Activated T-cell treated with anti-CD3 and anti-CD28 coated beads, Interleukin-2, amount 50 U/mL, for 72 hours (primary cell): ENCODE measurements around the gene OTOR. TPM values are rescaled to one million over a fixed set of nuclear protein-coding genes. Genes with fewer than 3 reads are reported as not detected.
A peak's percentile ranks its signal among the peaks of the same experiment; 100 is the strongest.

Experiments used
- ATAC-seq, 2 donors: fragments of 150-1000 bp; cut with Tn5 transposase; replicated peaks in 1 of 2; 2 replicates each; pipeline ENCODE4 v1.10.0; 2021; ENCODE audit warnings: moderate library complexity in 2 of 2, mild to moderate bottlenecking in 1 of 2
- DNase-seq, 2 donors: peaks; one replicate each; pipeline ENCODE4 v3.0.0; 2021 to 2022; ENCODE audit warnings: mixed read lengths in 1 of 2
- H3K27ac Mint-ChIP-seq: one replicate; pipeline ENCODE4 v1.8.0; 2022; ENCODE audit warnings: mild to moderate bottlenecking, moderate library complexity, mixed read lengths
- H3K27me3 Mint-ChIP-seq: one replicate; pipeline ENCODE4 v1.8.0; 2022; ENCODE audit warnings: low read depth, mixed read lengths
- H3K36me3 Mint-ChIP-seq, 2 donors: one replicate each; pipeline ENCODE4 v1.8.0; 2022; ENCODE audit warnings: mixed read lengths in 2 of 2, mild to moderate bottlenecking in 1 of 2; ENCODE audit not compliant: insufficient read depth in 2 of 2
- H3K4me1 Mint-ChIP-seq: one replicate; pipeline ENCODE4 v1.8.0; 2022; ENCODE audit warnings: low read depth, mixed read lengths
- H3K4me3 Mint-ChIP-seq, 2 donors: one replicate each; pipeline ENCODE4 v1.8.0; 2022; ENCODE audit warnings: mild to moderate bottlenecking in 2 of 2, mixed read lengths in 2 of 2, moderate library complexity in 2 of 2
- H3K9me3 Mint-ChIP-seq, 2 donors: one replicate each; pipeline ENCODE4 v1.8.0; 2022; ENCODE audit warnings: mixed read lengths in 2 of 2
- total RNA-seq, 2 donors: library from RNA; stranded (reverse); gene quantifications; one replicate each; pipeline ENCODE4 v1.2.3, GENCODE V29; 2022

OTOR gene, protein sequence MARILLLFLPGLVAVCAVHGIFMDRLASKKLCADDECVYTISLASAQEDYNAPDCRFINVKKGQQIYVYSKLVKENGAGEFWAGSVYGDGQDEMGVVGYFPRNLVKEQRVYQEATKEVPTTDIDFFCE
- not detected for total RNA-seq

DNA sequence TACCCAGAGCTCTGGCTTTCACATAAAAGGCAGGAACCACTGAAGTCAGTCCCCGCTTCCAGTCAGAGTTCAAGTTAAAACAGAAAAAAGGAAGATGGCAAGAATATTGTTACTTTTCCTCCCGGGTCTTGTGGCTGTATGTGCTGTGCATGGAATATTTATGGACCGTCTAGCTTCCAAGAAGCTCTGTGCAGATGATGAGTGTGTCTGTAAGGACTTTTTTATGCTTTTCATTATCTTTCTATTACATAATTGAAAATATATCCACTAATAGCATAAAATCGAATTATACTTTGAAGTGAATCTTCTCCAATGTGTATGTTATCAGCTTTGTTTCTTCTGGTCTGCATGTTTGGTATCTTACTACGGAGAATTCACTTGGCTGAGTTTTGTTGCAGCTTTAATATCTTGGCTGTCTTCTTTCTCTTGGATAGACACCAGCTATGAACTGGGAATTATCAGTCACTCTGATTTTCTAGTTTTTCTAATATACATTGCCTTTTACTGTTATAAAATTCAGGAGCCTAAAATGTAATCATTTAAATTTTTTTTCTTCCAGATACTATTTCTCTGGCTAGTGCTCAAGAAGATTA lies at the start of gene OTOR:
OTOR (plus strand) TSS at position 51 of the 593 bp plus-strand sequence; CDS start at position 95, 44 bp downstream.
- Mint-ChIP-seq H3K27ac (no peak within 1 kb of the TSS), H3K36me3 (no peaks in the 10 kb centered on the region), H3K27me3 (peaks cover 35% of the 10 kb centered on the region), H3K4me3 (no peak within 1 kb of the TSS), H3K9me3 (no peaks in the 10 kb centered on the region), H3K4me1 (no peaks in the 10 kb centered on the region)
- ATAC-seq = no peak
- DNase-seq = no peak

DNA sequence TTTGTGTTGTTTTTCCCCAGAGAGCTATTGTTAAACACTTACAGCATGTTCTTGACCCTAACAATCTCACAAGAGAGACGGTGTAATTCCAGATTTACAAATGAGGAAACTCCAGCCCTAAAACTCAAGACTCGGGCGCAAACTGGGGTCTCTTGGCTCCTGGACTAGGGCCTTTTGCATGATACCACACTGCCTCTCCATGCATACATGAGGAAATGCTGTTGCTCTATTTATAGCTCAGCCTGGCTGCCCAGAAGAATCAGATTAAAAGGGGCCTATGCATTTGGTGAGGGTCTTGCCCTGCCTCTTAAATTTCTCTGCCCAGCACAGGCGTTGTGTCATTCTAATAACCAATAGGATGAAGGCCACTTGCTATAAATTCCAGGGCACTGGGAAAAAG lies 48.9 kb upstream of the OTOR start:
- no peak overlapping the region for H3K27ac Mint-ChIP-seq
- H3K36me3 Mint-ChIP-seq = no peaks in the 10 kb centered on the region
- no peak for DNase-seq
- H3K27me3 Mint-ChIP-seq = peaks cover 24% of the 10 kb centered on the region
- H3K9me3 Mint-ChIP-seq = no peaks in the 10 kb centered on the region
- H3K4me3 Mint-ChIP-seq = no peak overlapping the region
- no peaks in the 10 kb centered on the region for H3K4me1 Mint-ChIP-seq
- no peak for ATAC-seq

DNA sequence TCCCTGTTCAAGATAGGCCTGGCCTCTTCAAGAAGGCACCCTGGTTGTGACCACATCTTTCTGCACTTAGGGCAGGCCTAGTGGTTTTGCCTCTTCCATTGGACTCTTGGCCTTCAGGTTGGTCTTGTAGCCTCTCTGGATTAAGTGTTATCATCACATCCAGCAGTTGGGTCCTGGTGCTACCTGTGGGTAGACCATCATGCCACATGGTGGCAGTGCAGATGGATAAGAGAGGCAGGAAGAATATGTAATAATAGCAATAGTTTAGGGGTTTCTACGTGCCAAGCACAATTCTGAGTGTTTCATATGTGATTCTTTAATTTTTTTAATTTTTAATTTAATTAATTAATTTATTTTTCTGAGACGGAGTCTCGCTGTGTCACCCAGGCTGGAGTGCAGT lies 46.9 kb upstream of the OTOR start:
- Mint-ChIP-seq H3K27ac (no peak overlapping the region), H3K36me3 (peaks cover 0 to 2% of the 10 kb centered on the region in 2 donors), H3K4me1 (no peaks in the 10 kb centered on the region), H3K27me3 (peaks cover 11% of the 10 kb centered on the region), H3K9me3 (peaks cover 0 to 3% of the 10 kb centered on the region in 2 donors), H3K4me3 (no peak overlapping the region)
- DNase-seq = peak; percentile 13 to 15
- ATAC-seq = peak in 1 of 2 donors; percentile 60

DNA sequence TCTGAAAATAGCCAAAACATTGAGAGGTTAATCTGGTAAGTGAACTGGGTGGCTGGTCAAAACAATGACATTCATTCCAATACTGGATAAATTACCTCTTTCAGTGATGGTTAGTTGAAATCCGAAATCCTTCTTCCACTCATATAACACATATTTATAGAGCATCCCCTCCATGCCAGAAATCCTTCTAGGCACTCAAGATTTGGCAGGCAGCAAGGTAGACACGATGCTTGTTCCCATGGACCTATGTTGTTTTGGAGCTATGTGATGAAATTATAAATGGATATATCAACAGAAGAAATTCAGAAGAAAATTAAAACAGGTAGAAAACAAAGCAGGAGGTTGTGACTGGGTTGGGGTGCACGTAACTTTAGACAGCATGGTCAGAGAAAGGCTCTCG lies 44.6 kb upstream of the OTOR start:
- Mint-ChIP-seq H3K36me3 (peaks cover 2 to 3% of the 10 kb centered on the region in 2 donors), H3K9me3 (peaks cover 1 to 3% of the 10 kb centered on the region in 2 donors), H3K4me3 (no peak overlapping the region), H3K4me1 (peaks cover 12% of the 10 kb centered on the region), H3K27ac (peak overlapping the region; percentile 12), H3K27me3 (peaks cover 9% of the 10 kb centered on the region)
- ATAC-seq (no peak), DNase-seq (no peak)

DNA sequence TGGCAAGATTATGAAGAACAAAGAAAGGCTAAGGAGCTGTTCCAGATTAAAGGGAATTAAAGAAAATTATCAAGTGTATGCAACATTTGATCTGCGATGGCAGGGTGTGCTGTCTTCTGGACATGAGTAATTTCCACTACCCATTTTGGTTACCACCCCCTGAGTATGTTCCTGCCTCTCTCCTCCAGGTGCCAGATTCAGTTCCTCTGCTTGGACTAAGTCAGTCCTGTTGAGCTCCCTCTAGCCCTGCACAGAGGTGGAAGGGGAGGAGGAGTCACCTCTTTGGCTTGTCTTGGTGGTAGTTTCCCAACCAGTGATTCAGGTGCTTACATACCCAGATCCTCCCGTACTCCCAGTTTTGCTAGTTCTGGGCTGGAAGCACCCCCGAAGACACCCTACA lies 40.5 kb upstream of the OTOR start:
- ATAC-seq (no peak), DNase-seq (no peak)
- Mint-ChIP-seq H3K4me3 (no peak overlapping the region), H3K27me3 (peaks cover 6% of the 10 kb centered on the region), H3K36me3 (peaks cover 2 to 3% of the 10 kb centered on the region in 2 donors), H3K27ac (no peak overlapping the region), H3K9me3 (peaks cover 1 to 3% of the 10 kb centered on the region in 2 donors), H3K4me1 (peaks cover 24% of the 10 kb centered on the region)

DNA sequence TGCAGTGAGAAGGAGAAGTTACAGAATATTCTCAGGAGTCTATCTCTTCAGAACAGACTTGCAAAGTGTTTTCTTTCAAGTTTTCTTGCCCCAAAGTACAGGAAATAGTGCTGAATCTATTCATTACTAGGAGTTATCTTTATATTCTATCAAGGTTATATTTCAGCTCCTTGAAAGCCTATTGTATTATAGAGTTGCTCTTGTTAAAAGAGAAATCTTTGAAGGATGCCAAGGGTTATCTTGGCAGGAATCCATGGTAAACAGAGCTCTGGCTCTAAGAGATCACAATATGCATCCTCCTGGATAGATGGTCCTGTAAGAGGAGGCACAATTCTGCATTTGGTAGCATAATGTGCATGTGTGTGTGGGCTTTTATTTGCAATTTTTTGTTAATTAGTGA lies 39.6 kb upstream of the OTOR start:
- H3K4me3 Mint-ChIP-seq = no peak overlapping the region
- no peak for DNase-seq
- peaks cover 24% of the 10 kb centered on the region for H3K4me1 Mint-ChIP-seq

DNA sequence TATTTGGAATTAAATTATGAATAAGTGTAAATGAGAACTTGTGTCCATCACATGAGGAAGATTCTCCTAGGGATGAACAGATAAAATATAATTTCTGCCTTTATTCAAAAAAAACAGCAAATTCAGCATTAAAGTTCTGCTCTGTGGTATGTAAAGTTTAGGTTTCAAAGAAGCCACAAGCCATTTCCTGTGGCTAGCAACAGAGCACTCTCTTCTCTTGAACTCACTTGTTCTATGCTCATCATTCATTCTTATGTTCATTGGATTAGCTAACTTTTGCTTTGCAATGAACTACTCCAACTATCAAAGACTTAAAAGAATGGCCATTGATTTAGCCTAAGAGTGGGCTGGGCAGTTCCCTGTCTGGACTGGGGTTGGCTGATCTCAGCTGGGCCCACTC lies 39.1 kb upstream of the OTOR start:
- Mint-ChIP-seq H3K36me3 (peaks cover 2 to 3% of the 10 kb centered on the region in 2 donors), H3K9me3 (peaks cover 1 to 3% of the 10 kb centered on the region in 2 donors), H3K27me3 (peaks cover 7% of the 10 kb centered on the region), H3K4me3 (peak overlapping the region in 1 of 2 donors; percentile 14), H3K4me1 (peaks cover 24% of the 10 kb centered on the region), H3K27ac (no peak overlapping the region)
- peak; percentile 7 to 17 for DNase-seq
- peak; percentile 83 for ATAC-seq

More for the DNA sequence above, 39.6 kb upstream of the OTOR start:
- ATAC-seq = no peak
- peak overlapping the region; percentile 70 for H3K27ac Mint-ChIP-seq
- peaks cover 2 to 3% of the 10 kb centered on the region in 2 donors for H3K36me3 Mint-ChIP-seq
- peaks cover 1 to 3% of the 10 kb centered on the region in 2 donors for H3K9me3 Mint-ChIP-seq
- peaks cover 6% of the 10 kb centered on the region for H3K27me3 Mint-ChIP-seq

DNA sequence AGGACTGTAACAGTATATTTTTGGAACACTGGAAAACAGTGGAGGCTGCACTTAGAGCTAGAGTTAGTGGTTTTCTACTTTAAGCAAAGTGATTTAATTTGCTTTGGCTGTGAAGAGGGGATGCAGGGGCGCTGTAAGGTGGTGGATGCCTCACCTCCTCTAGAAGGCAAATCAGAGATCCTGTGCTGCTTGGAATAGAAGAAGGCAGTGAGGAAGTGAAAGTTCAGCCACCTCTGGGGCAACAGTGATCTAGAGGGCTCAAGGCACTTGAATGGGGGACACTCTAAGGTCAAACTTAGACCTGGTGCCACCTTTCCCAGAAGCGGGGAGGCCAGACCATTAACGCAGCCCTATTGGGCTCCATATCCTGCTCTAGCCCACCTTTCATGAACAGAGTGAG lies 37.4 kb upstream of the OTOR start:
- peaks cover 16% of the 10 kb centered on the region for H3K27me3 Mint-ChIP-seq
- peaks cover 24% of the 10 kb centered on the region for H3K4me1 Mint-ChIP-seq
- peaks cover 0 to 1% of the 10 kb centered on the region in 2 donors for H3K9me3 Mint-ChIP-seq
- ATAC-seq = no peak
- H3K27ac Mint-ChIP-seq = no peak overlapping the region
- H3K36me3 Mint-ChIP-seq = peaks cover 0 to 3% of the 10 kb centered on the region in 2 donors
- DNase-seq = no peak
- H3K4me3 Mint-ChIP-seq = no peak overlapping the region

DNA sequence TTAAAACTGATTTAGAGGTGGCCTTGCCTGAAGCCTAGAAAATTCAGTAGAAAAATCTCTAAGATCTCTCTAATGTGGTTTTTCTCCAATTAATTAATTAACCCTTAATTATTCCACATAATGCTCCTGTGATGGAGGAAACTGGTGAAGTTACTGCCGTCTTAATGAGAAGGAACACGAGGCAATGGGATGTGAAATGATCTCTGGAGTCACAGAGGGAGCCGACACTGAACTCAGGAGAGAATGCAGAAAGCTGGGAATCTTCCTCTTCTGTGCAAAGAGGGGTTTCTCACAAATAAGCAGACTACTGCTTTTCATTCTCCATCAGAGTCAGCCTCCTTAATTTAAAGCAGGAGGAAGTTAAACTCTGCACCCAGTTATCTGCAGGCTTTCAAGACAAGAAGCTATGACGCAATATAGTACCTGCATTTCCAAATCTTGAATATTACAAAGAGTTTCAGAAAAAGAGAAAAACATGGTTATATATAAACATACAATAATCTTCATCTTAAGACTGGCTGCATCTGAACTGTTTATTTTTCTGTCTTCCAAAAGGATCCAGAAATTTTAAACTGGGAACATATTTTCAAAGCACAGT lies 36.4 kb upstream of the OTOR start:
- H3K36me3 Mint-ChIP-seq = peaks cover 0 to 3% of the 10 kb centered on the region in 2 donors
- DNase-seq = no peak
- peaks cover 0 to 1% of the 10 kb centered on the region in 2 donors for H3K9me3 Mint-ChIP-seq
- H3K27me3 Mint-ChIP-seq = peaks cover 16% of the 10 kb centered on the region
- H3K27ac Mint-ChIP-seq = no peak overlapping the region
- H3K4me3 Mint-ChIP-seq = no peak overlapping the region
- peaks cover 24% of the 10 kb centered on the region for H3K4me1 Mint-ChIP-seq
- ATAC-seq = no peak

DNA sequence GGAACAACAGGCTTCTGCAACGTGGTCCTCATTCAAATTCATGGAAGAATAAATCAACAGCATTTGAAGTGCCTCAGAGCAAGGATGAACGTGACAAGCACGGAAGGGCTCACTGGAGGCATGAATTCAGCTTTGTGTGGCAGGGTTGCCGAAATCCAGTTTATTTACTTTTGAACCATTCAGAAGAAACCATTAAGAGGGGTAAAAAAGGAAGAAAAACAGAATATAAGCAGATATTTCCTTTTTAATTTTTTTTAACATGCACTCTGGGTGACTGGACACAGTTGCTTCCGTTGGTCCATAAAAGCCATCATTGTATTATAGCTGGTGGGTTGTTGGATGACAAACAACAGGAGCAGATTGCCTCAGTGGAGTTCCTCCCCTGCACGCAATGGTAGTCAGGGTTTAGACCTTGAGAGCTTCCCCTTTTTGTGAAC lies 35.6 kb upstream of the OTOR start:
- no peak overlapping the region for H3K27ac Mint-ChIP-seq
- peaks cover 16% of the 10 kb centered on the region for H3K27me3 Mint-ChIP-seq
- H3K9me3 Mint-ChIP-seq = no peaks in the 10 kb centered on the region
- H3K36me3 Mint-ChIP-seq = peaks cover 0 to 2% of the 10 kb centered on the region in 2 donors
- H3K4me3 Mint-ChIP-seq = no peak overlapping the region
- DNase-seq (no peak), ATAC-seq (no peak)
- H3K4me1 Mint-ChIP-seq = peaks cover 23% of the 10 kb centered on the region

DNA sequence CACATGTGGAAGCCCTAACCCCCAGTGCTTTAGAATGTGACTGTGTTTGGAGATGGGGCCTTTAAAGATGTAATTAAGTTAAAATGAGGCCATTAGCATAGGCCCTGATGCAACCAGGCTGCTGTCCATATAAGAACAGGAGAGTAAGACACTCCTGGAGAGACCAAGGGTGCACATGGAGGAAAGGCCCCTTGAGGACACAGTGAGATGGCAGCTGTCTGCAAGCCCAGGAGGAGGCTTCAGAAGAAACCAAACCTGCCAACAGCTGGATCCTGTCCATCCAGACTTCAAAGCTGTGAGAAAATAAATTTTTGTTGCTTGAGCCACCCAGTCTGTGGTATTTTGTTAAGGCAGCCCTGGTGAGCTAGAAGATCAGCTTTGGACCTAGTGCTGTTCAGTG lies 35.1 kb upstream of the OTOR start:
- Mint-ChIP-seq H3K4me3 (no peak overlapping the region), H3K4me1 (peaks cover 18% of the 10 kb centered on the region), H3K9me3 (no peaks in the 10 kb centered on the region), H3K27ac (no peak overlapping the region), H3K36me3 (no peaks in the 10 kb centered on the region), H3K27me3 (peaks cover 16% of the 10 kb centered on the region)
- ATAC-seq (no peak), DNase-seq (no peak)

DNA sequence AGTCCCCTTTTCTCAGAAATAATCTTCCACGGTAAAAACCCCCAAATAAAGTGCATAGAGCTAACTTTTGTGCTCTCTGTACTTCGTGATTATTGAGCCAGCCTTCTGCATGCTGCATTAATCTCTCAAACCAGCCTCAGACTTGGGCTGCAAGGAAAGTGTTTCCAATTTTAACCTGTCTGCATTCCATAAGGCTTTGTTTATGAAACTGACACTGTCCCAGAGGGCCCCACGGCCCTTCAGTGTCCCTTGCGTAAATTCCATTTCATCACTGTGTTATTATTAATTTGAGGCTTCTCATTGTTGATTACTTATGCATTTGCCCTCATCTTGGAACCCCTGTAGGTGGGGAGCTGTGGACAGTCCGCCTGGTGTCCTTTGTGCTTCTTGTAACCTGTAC lies 33.9 kb upstream of the OTOR start:
- ATAC-seq (no peak), DNase-seq (no peak)
- Mint-ChIP-seq H3K4me3 (no peak overlapping the region), H3K36me3 (no peaks in the 10 kb centered on the region), H3K27ac (no peak overlapping the region), H3K4me1 (peaks cover 6% of the 10 kb centered on the region), H3K27me3 (peaks cover 16% of the 10 kb centered on the region), H3K9me3 (no peaks in the 10 kb centered on the region)

DNA sequence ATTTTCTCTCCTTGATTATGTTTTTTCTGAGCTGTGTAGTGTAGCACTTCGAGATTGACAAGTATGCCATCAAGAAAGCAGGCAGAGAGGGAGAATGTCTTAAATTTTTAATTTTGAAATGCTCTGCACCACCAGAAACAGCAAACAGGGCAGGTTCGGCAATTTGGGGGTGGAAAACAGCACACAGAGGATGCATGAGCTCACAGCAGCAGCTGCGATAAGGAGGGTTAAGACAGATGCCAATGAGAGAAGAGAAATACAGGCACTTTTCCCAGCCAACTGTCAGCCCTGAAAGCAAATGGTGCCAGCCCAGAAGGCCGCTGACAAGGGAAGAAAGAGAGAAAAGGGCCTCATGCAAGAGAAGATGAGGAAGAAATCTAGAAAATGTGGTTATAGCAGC lies 33.4 kb upstream of the OTOR start:
- Mint-ChIP-seq H3K36me3 (no peaks in the 10 kb centered on the region), H3K27ac (no peak overlapping the region), H3K4me1 (peaks cover under 1% of the 10 kb centered on the region), H3K27me3 (peaks cover 16% of the 10 kb centered on the region), H3K4me3 (no peak overlapping the region), H3K9me3 (no peaks in the 10 kb centered on the region)
- ATAC-seq (no peak), DNase-seq (no peak)
